Mammary microvascular endothelial cell (primary cell): ENCODE data around the gene SLC10A7. TPM values are rescaled to one million over a fixed set of nuclear protein-coding genes. Genes with fewer than 3 reads are reported as not detected.

Experiments
- total RNA-seq: library from RNA; depleted of rRNA; stranded (reverse); fragments of >200 nt; gene quantifications from 2 replicates; pipeline ENCODE4 v1.2.3, GENCODE V29; 2015

SLC10A7 gene, protein sequence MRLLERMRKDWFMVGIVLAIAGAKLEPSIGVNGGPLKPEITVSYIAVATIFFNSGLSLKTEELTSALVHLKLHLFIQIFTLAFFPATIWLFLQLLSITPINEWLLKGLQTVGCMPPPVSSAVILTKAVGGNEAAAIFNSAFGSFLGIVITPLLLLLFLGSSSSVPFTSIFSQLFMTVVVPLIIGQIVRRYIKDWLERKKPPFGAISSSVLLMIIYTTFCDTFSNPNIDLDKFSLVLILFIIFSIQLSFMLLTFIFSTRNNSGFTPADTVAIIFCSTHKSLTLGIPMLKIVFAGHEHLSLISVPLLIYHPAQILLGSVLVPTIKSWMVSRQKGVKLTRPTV
- 5.7 and 7.3 TPM in 2 replicates for total RNA-seq

DNA sequence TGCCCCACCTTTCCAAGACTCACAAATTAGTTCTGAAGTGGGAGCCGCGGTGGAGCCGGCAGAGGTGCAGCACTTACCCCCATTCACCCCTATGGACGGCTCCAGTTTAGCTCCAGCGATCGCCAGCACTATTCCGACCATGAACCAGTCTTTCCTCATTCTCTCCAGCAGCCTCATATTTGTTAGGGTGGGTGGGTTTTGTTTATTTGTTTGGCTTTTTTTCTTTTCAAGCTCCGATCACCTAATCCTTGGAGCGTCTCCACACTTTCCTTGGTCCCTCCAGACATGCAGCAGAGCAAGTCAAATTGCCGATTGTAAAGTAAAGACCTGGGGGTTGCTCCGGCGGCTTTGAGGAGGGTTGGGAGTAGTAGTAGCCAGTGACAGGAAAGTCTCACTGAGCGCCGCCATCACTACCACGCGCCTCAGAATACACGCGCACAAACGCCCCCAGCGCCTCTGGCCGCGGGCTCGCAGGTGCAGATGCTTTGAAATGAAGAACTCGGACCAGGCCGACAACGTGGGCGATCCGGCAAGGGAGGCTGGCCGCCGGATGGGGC, at the start of gene SLC10A7:
Gene SLC10A7 (minus strand): TSS at position 400 of the 557 bp plus-strand sequence. CDS start 223 bp downstream, at position 177.

DNA sequence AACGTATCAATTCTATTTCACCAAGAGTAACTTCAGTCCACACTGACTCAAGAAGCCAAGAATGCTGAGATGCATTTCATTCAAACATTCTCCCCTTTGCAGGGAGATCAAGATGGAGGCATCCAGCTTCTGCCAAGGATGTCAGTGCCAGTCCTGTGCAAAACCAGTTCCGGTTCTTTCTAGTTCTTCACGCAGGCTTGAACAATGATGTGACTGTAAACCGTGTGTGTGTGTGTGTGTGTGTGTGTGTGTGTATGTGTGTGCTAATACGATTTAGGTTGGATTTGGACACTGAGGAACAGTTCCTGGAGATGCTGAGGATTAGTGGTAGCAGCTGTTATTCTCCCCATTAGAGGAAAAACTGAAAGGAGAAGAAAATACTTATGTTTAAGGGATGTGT, 307.5 kb downstream of the SLC10A7 start, which contains the start of gene REELD1:
Gene REELD1 (plus strand): TSS at position 301 of the 400 bp plus-strand sequence. CDS start 2,415 bp downstream, outside the sequence.

Other genes with a start within 250 kb of the SLC10A7 start
- gene POU4F2, start 117.0 kb upstream of the SLC10A7 start, total RNA-seq, result not detected in 2 replicates